HG02938 (cell line): ENCODE results near the gene KLK8.

Source experiments
- ATAC-seq: cut with Tn5 transposase; IDR thresholded peaks from one replicate; pipeline ENCODE4 v1.9.1; 2021; ENCODE audit warnings: mild to moderate bottlenecking, moderate library complexity; ENCODE audit not compliant: unreplicated experiment

The KLK8 gene, protein sequence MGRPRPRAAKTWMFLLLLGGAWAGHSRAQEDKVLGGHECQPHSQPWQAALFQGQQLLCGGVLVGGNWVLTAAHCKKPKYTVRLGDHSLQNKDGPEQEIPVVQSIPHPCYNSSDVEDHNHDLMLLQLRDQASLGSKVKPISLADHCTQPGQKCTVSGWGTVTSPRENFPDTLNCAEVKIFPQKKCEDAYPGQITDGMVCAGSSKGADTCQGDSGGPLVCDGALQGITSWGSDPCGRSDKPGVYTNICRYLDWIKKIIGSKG

GRCh38 chr19:51001515-51001914 is at the start of gene KLK8:
TSS of gene KLK8 (minus strand) at chr19:51001604. CDS start at chr19:51001167, 437 bp downstream.
- no peak for ATAC-seq

GRCh38 chr19:51047031-51047335 is 45.6 kb upstream of the KLK8 start:
- ATAC-seq: no peak

- ATAC-seq: no peak
Measured at GRCh38 chr19:51044327-51044726, 42.9 kb upstream of the KLK8 start.

DNA sequence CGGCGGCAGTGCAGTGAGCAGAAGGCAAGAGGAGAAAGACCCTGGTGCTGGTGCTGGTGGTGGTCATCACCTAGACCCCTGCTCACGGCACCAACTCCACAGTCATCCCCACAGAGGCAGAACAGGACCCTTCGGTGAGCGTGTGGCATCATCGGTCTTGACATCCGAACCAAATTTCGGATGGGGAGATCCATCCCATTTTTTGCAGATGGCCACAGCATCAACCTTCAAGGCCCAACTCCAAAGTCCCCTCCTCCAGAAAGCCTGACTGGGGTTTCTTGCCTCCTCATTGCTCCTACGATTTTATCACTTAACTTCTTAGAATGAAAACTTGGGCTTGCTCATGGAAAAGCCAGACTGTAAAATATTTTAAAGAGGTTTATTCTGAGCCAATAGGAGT is 42.1 kb upstream of the KLK8 start:
- ATAC-seq: no peak

GRCh38 chr19:51040151-51040550 is 38.7 kb upstream of the KLK8 start:
- no peak for ATAC-seq

DNA sequence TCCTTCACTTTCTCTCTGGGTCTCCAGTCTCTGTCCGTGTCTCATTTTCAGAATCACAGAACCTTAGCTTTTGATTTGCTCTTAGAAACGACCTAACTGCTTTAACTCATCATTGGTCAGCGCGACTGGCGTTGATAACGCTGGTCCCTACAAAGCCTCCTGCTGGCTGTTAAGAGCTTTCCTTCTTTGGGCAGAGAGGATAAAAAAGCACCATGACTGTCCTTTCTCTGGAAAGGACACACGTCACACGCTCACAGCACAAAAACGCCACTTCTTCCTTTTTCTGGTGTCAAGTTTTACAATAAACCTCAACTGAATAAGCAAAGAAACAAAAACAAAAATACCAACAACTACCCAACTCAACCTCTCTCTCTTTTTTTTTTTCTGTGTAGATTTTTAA is 35.1 kb upstream of the KLK8 start:
- no peak for ATAC-seq

DNA sequence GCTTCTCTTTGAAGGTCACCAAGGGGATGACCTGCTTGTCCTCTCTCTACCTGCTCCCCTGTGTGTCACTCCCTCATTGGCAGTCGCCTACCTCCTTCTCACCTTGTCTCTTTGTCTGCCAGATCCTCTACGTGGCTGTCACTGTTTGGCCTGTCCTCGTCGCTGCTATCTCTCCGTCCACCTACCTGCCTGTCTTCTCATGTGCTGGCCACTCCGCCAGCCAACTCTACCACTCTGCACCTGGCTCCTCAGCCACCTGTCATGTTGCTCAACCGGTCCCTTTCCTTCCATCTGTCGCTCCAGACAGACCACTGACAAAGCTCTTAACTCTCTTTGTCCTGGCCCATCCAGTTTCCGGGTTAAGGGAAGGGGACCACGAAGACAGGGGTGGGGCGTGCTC is 33.3 kb upstream of the KLK8 start, which contains the start of gene KLK12:
Gene KLK12, minus strand, starts transcription at position 299 of the 400 bp plus-strand sequence. CDS start 381 bp downstream, outside the sequence.
- ATAC-seq: no peak

- ATAC-seq: no peak
Measured at GRCh38 chr19:51031880-51032225, 30.4 kb upstream of the KLK8 start.

DNA sequence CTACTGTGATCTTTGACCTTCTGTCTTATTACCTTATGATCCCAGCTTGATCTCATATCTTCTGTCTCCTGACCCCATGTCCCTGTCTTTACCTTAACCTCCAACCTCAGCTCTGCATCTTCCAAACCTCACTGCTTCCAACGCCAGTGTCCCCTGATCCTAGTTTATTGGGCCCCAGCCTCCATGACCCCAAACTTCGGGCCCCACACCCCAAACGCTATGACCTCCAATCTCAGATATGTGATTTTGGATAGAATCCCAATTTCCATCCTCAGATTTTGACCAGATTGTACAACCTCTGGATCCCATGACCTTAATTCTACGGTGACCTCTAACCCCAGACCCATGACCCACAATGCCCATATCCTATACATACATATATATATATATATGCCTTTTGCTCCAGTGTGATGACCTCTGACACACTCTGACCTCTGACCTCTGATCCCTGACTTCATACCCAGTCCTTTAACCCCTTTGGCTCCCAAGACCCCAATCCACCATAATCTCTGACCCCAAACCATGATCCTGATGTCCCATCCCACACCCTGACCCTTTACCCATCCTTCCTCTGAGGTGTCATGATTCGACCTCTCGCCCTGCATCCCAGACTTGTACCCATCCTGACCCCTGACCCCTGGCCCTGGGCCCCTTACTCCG is 29.9 kb upstream of the KLK8 start:
- no peak for ATAC-seq

- ATAC-seq: no peak
Measured at GRCh38 chr19:51030631-51031030, 29.2 kb upstream of the KLK8 start.

DNA sequence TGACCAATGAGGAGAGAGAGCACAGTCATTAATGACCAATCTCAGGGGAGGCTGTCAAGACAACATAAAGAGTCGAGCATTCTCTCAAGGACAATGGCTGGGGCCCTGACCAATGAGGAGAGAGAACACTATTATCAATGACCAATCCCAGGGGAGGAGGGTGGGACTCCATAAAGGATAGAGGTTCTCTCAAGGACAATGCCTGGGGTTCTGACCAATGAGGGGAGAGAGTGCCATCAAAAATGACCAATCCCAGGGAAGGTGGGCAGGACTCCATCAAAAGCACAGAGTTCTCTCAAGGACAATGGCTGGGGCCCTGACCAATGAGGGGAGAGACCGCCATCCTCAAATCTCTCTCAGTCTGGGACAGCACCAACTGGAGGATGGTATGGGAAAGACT is 28.3 kb upstream of the KLK8 start:
- no peak for ATAC-seq

- ATAC-seq: no peak
Measured at GRCh38 chr19:51027873-51028272, 26.5 kb upstream of the KLK8 start.

- ATAC-seq: no peak
Measured at GRCh38 chr19:51027126-51027806, 25.9 kb upstream of the KLK8 start.

DNA sequence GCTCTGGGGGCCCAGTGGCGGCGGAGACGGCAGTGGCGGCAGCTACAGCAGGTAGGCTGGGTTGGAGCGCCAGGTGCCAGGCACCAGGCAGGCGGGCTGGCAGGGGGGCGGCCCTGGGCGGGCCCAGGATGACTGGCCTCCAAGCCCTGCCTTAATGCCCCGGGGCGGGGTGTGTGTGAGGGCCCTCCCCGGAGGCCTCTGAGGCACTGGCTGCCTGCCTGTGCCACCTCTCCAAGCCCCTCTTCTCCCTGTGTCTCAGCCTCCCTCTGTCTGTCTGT is 25.1 kb upstream of the KLK8 start, which contains the start of gene KLK11:
Gene KLK11, minus strand, starts transcription at position 63 of the 278 bp plus-strand sequence. CDS start 985 bp downstream, outside the sequence.
- ATAC-seq: no peak

DNA sequence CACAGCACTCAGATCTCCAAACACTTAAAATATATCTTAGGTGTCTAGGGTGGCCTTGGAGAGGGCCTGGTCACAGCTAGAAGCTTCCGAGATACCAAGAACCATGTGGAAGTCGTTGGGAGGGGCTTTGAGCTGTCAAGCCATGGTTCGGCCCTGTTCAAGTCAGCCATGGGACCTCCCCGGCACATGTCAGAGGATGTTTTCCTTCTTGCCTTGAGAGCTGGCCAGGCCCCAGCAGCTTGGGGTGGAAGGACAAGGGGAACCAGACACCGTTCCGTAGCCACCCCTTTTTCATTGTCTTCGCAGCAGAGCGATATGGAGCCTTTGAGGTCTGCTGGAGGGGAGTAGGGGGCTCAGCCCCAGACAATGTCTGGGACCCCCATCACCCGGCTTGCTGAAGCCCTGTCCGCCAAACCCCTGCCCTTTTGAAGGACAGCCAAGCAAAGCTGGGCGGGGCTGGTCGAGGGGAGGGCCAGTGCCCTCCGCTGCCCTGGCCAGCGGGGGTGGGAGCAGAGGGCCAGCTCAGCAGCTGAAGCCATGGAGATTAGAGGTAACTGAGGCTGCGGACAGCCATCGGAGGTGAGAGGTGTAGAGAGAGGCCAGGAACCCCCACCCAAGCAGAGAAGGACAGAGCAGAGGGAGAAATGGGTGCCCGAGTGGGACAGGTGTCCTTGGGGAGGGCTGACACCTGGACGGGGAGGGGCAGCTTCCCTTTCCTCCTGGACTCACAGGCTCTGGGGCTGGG is 24.6 kb upstream of the KLK8 start:
- ATAC-seq: no peak

GRCh38 chr19:51025401-51025800 is 24.0 kb upstream of the KLK8 start:
- ATAC-seq: no peak

DNA sequence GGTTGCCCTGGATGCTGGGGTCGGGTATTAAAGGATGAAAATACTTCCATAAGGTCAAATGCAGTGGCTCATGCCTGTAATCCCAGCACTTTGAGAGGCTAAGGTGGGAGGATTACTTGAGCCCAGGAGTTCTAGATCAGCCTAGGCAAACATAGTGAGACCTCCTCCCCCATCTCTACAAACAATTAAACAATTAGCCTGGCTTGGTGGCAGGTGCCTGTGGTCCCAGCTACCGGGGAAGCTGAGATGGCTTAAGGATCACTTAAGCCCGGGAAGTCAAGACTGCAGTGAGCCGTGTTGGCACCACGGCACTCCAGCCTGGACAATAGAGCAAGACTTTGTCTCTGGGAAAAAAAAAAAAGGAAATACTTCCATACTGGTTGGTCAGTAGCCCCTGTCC is 23.5 kb upstream of the KLK8 start:
- no peak for ATAC-seq

- no peak for ATAC-seq
Measured at GRCh38 chr19:51023946-51024345, 22.5 kb upstream of the KLK8 start.

GRCh38 chr19:51022526-51022925 is 21.1 kb upstream of the KLK8 start:
- ATAC-seq: no peak

- ATAC-seq: no peak
Measured at GRCh38 chr19:51020988-51021651, 19.7 kb upstream of the KLK8 start.

DNA sequence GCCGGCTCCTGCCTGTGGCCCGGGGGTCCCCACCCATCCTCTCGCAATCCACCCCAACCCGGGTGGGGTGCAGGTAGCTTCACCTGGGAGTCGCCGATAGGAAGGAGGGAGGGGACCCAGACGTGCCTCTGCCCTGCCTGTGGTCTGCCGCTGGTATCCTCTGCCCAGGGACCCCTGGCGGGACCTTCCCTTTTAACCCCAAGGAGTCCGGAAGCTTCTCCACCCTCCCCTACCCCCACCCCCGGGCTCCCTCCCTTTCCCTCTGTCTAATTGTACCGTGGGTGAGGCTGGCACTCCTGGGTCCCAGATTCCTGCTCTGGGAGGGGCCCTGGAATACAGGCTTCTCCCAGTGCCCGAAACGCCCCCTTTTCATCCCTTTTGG is 18.1 kb upstream of the KLK8 start, which contains the start of gene KLK10:
Gene KLK10, minus strand, starts transcription at position 166 of the 382 bp plus-strand sequence. CDS start 579 bp downstream, outside the sequence.
- no peak for ATAC-seq
